Ovary (tissue), 3 donors: ENCODE measurements around the gene CLCN2.

Experiments used
- CTCF ChIP-seq, 3 donors: fragments of 450-650 bp in 2 of 3; fragments of 200-600 bp in 1 of 3; IDR thresholded peaks; one replicate each; pipeline versions ENCODE4 v1.5.1 to v1.8.0; 2016 to 2022; ENCODE audit warnings: antibody characterized with exemption in 3 of 3, mild to moderate bottlenecking in 1 of 3
- POLR2A ChIP-seq: fragments of 450-650 bp; IDR thresholded peaks from one replicate; pipeline ENCODE4 v1.6.1; 2017; ENCODE audit warnings: antibody characterized with exemption, mild to moderate bottlenecking, moderate library complexity
- donor health status: DM: no; HTN: no; CAD: no.

- TF ChIP-seq CTCF (IDR thresholded peaks at IDR 0.05) (no peak), POLR2A (no peak)
Measured at GRCh38 chr3:184373422-184373821, 12.0 kb upstream of the CLCN2 start.
